Measurements from ENCODE around the gene PRSS56.

Gene PRSS56

GRCh38 chr2:232573771-232574435, 53.7 kb downstream of the PRSS56 start:
- DNase-seq (ENCODE audit: low spot score), result no peak

DNA sequence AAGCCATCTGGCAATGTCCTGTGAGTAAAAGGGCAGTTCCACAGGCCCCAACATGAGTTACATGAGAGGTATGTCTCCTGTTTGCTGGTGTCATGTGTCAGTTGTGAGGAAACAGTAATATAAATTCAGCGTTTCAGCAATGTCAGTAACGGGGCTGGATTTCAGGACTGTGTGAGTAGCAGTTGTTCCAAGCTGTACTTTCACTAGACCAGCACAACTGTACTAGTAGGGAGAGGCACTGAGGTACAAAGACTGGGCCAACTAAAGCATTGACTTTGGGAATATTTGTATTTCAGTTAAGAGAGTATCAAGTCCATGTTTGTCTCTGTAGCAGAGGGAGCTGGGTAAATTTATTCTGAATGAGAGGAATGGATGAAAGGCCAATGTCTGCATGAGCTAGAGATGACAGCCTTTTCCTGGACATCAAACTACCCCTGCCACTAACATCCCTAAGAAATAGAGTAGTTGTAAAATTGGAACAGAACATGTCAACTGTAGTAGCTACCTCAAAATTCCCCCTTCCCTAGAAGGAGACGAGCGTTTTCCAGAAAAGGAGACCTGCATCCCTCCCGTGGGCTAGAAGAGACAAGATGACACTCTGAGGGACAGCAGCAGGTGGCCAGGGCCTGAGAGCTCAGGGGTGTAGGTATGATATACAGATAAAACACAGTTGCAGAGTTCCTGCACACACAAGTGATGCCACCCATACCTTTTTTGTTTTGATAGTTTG, 54.7 kb downstream of the PRSS56 start:
- DNase-seq (ENCODE audit: low spot score), result no peak
